Measurements from ENCODE around the gene MRPL17. TPM values are rescaled to one million over a fixed set of nuclear protein-coding genes. Genes with fewer than 3 reads are reported as not detected.

Gene MRPL17
- total RNA-seq, 1 experiment from 2014 or later, result 98.5 TPM

DNA sequence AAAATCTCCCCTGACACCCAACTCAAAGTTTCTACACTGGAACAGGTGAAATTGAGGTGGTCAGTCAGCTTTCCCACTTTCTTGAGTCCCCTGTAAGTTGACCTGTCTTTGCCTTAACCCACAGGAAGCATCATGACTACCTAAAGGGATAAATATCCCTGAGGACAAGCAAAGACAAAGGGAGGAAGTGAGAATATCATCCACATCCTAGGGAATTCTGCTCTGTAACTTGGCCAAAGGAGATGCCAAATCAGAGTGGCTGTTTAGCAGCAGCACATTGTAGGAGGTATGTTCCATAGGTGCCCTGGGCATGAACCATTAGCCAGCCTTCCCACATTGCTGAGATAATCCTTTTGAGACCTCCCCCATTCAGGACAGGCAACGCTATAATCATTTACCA is 40.9 kb upstream of the MRPL17 start:
- CTCF ChIA-PET, result no interaction called here
- H3K9me3 ChIP-seq (ENCODE audit: low read depth, low read length, poor library complexity, severe bottlenecking), result no peaks in the 10 kb centered on the region
- DNase-seq (ENCODE audit: low spot score), result no peak
- intact Hi-C loops (cut with micrococcal nuclease; ENCODE audit: unreplicated experiment), result no loop called here
- no peaks in the 10 kb centered on the region for H3K36me3 ChIP-seq (ENCODE audit: insufficient read depth, low read length, poor library complexity, severe bottlenecking)
- no peak overlapping the region for H3K4me3 ChIP-seq (ENCODE audit: low read depth, low read length, poor library complexity, severe bottlenecking)
- POLR2A ChIA-PET (ENCODE audit: low non-redundant PET), result no interaction called here
- H3K27ac ChIP-seq (ENCODE audit: low read depth, low read length, poor library complexity, severe bottlenecking), result no peak overlapping the region
- no peaks in the 10 kb centered on the region for H3K4me1 ChIP-seq (ENCODE audit: insufficient read depth, low read length, poor library complexity, severe bottlenecking)
- no peaks in the 10 kb centered on the region for H3K27me3 ChIP-seq (replicated peaks; ENCODE audit: insufficient read depth, low read depth, low read length, poor library complexity)
- BruUV-seq (replicated peaks), result no TSS peak
- TF ChIP-seq EZH2 (IDR thresholded peaks at IDR 0.05; ENCODE audit: borderline replicate concordance, low read depth, low read length, poor library complexity, severe bottlenecking), result no peak
- TF ChIP-seq, protein P1, sequence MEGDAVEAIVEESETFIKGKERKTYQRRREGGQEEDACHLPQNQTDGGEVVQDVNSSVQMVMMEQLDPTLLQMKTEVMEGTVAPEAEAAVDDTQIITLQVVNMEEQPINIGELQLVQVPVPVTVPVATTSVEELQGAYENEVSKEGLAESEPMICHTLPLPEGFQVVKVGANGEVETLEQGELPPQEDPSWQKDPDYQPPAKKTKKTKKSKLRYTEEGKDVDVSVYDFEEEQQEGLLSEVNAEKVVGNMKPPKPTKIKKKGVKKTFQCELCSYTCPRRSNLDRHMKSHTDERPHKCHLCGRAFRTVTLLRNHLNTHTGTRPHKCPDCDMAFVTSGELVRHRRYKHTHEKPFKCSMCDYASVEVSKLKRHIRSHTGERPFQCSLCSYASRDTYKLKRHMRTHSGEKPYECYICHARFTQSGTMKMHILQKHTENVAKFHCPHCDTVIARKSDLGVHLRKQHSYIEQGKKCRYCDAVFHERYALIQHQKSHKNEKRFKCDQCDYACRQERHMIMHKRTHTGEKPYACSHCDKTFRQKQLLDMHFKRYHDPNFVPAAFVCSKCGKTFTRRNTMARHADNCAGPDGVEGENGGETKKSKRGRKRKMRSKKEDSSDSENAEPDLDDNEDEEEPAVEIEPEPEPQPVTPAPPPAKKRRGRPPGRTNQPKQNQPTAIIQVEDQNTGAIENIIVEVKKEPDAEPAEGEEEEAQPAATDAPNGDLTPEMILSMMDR (conservative IDR thresholded peaks at IDR 0.05; ENCODE audit: low read depth, low read length), result no peak

DNA sequence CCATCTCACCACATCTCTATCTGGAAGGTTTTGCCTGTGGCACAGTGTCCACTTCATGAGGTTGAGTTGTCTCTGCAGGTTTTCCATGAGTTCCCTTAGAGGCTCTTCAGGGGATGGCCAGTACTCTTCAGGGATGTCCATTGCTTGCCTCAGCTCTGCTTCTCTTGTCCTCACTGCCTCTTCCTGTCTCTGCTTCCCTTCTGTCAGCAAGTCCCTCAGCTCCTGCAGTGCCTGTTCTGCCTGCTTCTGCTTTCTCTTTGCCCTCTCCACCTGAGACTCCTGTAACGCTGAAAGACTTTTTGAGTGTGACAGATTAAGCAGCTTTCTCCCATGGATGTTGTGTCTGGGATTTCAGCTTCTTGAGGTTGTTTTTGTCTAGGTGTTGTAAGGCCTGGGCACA is 38.2 kb upstream of the MRPL17 start:
- BruUV-seq (replicated peaks), result no TSS peak

DNA sequence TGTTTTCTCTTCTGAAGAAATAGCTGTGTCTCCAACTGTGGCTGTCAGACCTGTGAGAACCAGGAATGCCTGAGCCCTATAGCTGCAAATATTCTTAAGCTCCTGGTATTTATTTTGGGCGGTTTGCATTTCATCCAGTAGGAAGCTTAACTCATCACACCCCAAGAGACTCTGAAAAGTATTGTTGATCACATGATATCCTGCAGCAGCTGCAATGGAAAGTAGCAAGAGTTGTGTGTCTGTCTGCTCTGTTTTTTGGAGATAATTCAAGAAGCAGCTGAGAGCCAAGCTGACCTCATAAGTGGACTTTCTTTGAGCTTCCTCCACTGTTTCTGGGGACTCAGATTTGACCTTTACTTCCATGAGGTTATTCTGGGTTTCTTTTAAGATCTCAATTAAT is 36.4 kb upstream of the MRPL17 start:
- ChIA-PET POLR2A (ENCODE audit: low non-redundant PET) (no interaction called here), CTCF (no interaction called here)
- Histone ChIP-seq H3K4me3 (ENCODE audit: low read depth, low read length, poor library complexity, severe bottlenecking) (no peak overlapping the region), H3K27me3 (replicated peaks; ENCODE audit: insufficient read depth, low read depth, low read length, poor library complexity) (no peaks in the 10 kb centered on the region), H3K4me1 (ENCODE audit: insufficient read depth, low read length, poor library complexity, severe bottlenecking) (no peaks in the 10 kb centered on the region), H3K36me3 (ENCODE audit: insufficient read depth, low read length, poor library complexity, severe bottlenecking) (no peaks in the 10 kb centered on the region), H3K27ac (ENCODE audit: low read depth, low read length, poor library complexity, severe bottlenecking) (no peak overlapping the region), H3K9me3 (ENCODE audit: low read depth, low read length, poor library complexity, severe bottlenecking) (no peaks in the 10 kb centered on the region)
- BruUV-seq (replicated peaks), result no TSS peak
- TF ChIP-seq EZH2 (IDR thresholded peaks at IDR 0.05; ENCODE audit: borderline replicate concordance, low read depth, low read length, poor library complexity, severe bottlenecking), result no peak
- TF ChIP-seq, protein P1 (conservative IDR thresholded peaks at IDR 0.05; ENCODE audit: low read depth, low read length), result no peak
- DNase-seq (ENCODE audit: low spot score), result no peak
- intact Hi-C loops (cut with micrococcal nuclease; ENCODE audit: unreplicated experiment), result no loop called here

More for the DNA sequence above, 38.2 kb upstream of the MRPL17 start:
- Histone ChIP-seq H3K27me3 (replicated peaks; ENCODE audit: insufficient read depth, low read depth, low read length, poor library complexity) (no peaks in the 10 kb centered on the region), H3K36me3 (ENCODE audit: insufficient read depth, low read length, poor library complexity, severe bottlenecking) (no peaks in the 10 kb centered on the region), H3K9me3 (ENCODE audit: low read depth, low read length, poor library complexity, severe bottlenecking) (no peaks in the 10 kb centered on the region), H3K4me1 (ENCODE audit: insufficient read depth, low read length, poor library complexity, severe bottlenecking) (no peaks in the 10 kb centered on the region), H3K4me3 (ENCODE audit: low read depth, low read length, poor library complexity, severe bottlenecking) (no peak overlapping the region), H3K27ac (ENCODE audit: low read depth, low read length, poor library complexity, severe bottlenecking) (no peak overlapping the region)
- CTCF ChIA-PET, result no interaction called here
- POLR2A ChIA-PET (ENCODE audit: low non-redundant PET), result no interaction called here
- no peak for DNase-seq (ENCODE audit: low spot score)
- no peak for TF ChIP-seq EZH2 (IDR thresholded peaks at IDR 0.05; ENCODE audit: borderline replicate concordance, low read depth, low read length, poor library complexity, severe bottlenecking)
- TF ChIP-seq, protein P1 (conservative IDR thresholded peaks at IDR 0.05; ENCODE audit: low read depth, low read length), result no peak
- intact Hi-C loops (cut with micrococcal nuclease; ENCODE audit: unreplicated experiment), result no loop called here

Measured in A673 (cell line).